HG02759 (cell line): ENCODE results near the gene SLC5A12.
A peak's percentile ranks its signal among the peaks of the same experiment; 100 is the strongest.

Source experiments
- ATAC-seq: cut with Tn5 transposase; IDR thresholded peaks from one replicate; pipeline ENCODE4 v1.9.1; 2021; ENCODE audit warnings: mild to moderate bottlenecking, moderate library complexity; ENCODE audit not compliant: unreplicated experiment

SLC5A12 gene, protein sequence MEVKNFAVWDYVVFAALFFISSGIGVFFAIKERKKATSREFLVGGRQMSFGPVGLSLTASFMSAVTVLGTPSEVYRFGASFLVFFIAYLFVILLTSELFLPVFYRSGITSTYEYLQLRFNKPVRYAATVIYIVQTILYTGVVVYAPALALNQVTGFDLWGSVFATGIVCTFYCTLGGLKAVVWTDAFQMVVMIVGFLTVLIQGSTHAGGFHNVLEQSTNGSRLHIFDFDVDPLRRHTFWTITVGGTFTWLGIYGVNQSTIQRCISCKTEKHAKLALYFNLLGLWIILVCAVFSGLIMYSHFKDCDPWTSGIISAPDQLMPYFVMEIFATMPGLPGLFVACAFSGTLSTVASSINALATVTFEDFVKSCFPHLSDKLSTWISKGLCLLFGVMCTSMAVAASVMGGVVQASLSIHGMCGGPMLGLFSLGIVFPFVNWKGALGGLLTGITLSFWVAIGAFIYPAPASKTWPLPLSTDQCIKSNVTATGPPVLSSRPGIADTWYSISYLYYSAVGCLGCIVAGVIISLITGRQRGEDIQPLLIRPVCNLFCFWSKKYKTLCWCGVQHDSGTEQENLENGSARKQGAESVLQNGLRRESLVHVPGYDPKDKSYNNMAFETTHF

DNA sequence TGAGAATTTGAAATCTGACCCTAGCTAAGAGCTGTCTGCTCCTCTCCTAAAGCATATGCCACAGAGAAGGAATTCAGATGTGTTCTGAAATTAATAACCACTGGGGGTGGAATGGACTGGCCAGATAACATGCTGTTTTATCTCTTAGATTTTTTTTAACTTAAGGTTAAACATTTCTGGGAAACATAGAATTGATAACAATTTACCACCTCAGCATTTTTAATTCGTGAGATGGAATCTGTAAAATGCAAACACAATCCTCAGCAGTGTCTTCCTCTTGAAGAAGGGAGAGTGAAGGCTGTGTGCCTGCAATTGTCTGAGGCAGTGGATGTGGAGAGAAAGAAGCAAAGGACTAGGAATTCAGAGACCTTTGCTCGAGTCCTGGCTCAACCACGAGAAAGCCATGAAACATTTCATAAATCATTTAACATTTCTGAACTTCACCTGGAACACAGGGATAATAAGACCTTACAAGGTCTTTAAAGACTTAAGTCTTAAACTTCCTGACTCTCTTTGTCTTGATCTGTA lies at the start of gene SLC5A12:
TSS of gene SLC5A12 (minus strand) at position 113 of the 528 bp plus-strand sequence. CDS start 346 bp downstream, outside the sequence.
- ATAC-seq = no peak

DNA sequence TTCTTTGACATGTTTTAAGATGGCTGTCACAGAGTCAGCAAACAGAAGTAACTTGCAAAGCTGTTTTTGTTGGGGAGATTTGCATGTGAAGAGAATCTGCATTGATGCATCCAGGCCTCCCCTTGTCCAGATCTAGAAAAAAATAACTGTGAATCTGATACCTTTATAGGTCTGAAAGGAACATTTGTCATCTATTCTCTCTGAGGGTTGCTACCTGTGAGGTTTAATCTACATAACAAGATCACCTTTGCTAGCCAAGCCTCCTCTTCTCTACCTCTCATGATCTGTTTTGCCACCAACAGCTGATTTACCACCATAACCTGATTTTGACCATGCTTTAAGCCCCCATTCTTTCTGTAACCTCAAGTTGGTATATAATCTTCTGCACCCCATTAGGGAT lies 47.2 kb upstream of the SLC5A12 start:
- no peak for ATAC-seq

DNA sequence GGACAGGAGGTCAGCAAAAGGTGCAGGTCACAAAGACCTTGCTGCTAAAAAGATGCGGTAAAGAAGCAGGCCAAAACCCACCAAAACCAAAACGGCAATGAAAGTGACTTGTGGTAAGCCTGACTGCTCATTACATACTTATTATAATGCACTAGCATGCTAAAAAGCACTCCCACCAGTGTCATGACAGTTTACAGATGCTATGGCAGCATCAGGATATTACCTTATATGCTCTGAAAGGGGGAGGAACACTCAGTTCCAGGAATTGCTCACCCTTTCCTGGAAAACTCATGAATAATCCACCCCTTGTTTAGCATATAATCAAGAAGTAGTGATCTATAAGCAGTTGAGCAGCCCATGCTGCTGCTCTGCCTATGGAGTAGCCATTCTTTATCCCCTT lies 45.2 kb upstream of the SLC5A12 start:
- ATAC-seq = no peak

DNA sequence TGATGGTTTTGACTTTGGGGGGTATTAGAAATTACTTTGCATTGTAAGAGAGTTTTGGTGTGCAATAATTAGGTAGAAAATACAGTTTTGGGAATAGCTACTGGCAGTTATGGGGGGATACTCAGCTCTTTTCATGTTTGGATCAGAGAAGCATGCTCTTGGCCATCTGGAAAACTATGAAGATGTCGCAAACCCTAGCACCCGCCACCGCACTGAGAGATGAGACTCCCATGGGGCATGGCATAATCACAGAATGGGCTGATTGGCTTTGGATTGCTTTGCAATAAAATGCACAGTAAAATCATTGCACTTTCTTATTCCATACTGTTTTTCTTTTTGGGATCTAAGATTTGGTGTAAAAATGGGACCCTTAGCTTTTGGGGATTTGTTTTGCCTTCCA lies 43.5 kb upstream of the SLC5A12 start:
- ATAC-seq = no peak

DNA sequence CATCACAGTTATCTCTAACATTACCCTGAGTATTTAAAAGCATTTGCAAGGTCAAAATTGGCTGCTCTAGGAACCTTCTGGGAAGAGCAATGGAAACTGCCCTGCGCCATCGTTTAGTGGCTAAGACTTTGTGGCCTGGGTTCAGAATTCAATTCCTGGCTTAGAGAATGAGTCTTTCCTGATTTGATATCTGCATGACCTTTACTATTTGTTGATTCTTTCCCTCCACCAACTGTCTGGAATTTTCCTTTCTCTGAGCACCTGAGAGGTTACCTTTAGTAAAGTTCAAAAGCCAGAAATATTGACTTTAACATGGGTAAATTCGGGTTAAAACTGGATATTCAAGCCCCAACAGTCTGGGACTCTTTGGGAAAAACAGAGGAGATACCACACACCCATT lies 43.0 kb upstream of the SLC5A12 start:
- ATAC-seq = no peak

DNA sequence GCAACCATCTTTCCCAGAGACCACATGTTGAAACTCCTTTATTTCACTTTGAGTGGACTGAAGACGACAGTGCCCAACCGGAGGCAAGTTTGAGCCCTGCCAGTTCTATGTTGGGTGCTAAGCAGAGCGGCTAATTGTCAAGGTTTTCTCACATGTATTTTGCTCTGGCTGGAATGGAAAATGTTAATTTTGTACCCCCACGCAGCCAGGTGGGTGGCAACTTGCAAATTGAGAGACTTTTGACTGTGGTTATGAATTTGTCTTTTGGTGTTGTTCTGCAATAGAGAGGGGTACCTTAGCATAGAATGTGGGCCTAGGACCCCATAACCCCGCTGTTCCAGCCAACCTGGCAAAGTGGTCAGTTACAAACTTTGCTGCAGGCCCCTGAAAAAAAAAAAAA lies 42.5 kb upstream of the SLC5A12 start:
- ATAC-seq = no peak

DNA sequence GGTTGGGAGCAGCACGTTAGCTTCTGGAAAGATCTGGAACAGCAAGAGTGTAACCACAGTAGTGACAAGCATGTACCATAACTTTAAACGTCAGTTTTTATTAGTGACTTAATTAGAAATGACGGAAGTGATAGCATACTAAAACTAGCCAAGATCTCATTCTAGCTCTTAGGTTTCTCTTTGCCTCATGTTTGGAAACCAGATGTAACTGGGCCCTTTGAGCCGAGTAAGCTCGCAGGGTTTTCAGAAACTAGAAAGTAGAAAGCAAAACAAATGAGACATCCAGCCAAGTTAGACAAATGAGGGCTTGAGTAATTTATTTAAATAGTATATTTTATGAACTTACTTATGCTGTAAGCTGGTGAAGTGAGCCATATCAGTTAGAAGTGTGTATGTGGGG lies 40.2 kb upstream of the SLC5A12 start:
- no peak for ATAC-seq

DNA sequence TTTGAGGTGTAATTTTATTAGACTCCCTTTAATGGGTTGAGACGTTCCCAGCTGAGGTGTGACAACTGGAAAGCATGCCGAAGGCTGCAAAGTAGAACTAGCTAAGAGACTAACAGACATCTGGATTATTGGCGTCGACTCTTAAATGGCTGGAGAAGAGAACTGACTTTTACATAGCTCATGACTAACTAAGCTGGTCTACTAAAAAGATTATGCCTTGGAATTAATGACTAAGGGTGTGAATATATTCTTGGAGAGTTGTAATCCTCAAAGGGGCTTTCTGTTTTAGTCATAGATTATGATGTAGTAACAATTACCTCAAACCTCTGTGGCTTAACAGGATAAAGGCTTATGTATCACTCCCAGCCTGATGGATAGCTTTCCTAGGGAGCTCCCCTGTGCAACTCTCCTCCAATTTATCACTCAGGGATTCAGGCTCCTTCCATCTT lies 39.5 kb upstream of the SLC5A12 start:
- ATAC-seq = no peak

DNA sequence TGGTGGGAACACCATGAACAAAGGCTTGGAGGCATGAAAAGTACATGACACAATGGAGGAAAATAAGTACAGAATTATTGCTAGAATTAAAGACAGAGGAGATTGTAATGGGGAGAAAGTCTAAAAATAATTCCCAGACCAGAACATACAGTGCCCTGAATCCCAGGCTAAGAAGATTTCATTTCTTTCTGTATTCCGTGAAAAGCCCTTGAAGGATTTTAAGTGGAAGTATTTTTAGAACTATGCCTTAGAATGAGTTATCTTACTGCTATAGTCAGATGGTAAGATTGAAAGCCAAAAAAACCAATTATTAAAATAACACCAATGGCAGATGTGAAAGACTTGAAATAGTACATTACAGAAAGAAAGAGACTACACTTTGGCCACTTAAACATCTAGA lies 36.1 kb upstream of the SLC5A12 start:
- no peak for ATAC-seq

DNA sequence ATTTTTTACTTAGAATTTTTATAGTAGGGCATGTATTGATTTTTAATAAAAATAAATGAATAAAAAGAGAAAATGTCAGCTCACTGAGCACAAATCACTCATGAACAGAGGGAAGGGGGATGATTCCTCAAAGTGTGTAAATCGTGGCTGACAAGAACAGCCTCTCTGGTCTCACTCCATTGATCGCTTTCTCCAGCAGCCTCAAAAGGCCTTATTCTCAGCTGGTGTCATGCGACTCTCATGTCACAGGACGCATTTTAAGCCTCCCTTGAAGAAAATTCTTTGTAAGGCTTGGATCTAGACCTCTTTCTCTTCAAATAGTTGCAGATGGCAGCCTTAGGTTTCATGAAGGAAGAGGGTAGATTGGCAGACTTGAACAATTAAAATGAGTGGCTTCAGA lies 33.9 kb upstream of the SLC5A12 start:
- ATAC-seq = no peak

DNA sequence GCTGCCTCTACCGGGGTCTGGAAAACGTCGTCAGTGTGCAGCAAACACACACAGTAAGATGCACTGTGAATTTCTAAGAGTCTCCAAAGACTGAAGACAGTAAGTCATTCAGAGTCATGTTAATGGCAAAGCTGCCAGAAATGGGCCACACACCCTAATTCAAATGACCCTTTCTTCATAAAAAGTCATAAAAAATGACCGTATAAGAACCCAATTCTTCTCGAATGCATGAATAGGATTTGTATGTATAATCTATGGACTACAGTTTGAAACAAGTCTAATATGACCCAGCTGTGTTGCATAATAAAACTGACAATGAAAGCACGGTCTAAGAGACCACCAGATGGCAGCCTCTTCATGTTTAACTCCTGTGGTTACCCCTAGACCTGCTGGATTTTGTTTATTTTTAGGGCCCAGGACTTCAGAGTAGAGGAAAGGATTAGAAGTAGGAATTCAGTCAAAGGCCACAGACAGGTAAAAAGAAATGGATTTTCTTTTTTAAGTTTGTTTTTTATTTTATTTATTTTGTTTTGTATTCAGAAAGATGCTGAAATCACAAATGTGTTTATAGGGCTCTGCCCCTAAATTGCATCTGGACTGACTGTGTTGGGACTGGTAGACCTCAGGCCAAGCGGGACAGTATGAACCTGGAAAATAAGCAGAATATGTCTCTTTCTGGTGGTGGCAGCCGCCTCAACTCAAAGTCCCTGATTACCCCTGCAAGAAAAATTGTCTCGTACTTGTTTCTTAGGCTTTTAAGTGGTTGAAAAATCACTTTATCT lies 32.1 kb upstream of the SLC5A12 start:
- peak; percentile 66 for ATAC-seq

DNA sequence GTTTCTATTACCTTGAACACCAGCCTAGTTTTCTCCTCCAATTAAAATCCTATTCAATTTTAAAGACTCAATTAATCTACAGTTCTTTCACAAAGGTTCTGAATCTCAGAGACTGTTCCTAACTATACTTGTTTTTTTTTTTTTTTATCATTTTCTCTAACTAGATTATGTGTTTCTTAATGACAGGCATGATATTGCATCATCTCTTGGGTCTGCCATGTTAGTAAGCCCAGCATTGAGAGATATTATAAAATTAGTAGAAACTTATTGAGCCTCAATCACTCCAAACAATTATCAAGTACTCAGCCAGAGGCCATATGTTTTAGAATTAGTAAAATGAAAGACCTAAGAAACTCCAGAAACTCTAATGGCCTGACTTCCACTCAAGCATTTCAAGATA lies 28.1 kb upstream of the SLC5A12 start:
- no peak for ATAC-seq

DNA sequence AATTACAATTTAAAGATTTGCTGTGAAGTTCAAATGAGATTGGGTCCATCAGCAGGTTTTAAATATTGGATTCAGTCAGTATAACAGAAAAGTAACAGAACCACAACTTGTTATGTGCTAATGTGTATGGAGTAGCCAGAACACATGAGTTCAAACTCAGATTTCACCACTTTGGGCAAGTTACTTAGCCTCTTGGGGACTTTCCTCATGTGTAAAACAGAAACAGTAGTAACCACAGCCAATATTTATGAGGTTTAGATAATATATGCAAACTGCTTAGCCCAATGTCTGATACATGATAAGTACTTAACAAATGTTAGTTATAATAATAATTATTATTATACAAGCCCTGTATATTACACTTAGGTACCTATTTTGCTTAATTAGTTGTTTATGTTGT lies 21.8 kb upstream of the SLC5A12 start:
- peak; percentile 92 for ATAC-seq

DNA sequence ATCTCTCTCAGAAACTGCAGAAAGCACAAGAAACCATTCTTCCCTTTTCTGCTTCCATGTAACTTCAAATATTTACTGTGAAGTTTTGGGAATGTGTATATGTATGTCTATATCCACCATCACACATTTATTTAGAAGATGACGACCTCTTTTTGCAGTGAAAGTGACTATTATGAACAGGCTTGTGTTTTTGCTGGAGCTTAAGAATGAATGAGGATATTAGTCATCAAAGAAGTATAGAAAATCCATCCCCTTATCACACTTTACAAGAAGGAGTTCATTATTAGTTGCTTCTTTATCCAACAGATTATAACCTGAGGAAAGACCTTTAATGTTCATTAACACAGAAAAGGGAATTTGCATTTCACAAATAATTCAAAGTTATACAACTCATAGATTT lies 21.1 kb upstream of the SLC5A12 start:
- no peak for ATAC-seq

DNA sequence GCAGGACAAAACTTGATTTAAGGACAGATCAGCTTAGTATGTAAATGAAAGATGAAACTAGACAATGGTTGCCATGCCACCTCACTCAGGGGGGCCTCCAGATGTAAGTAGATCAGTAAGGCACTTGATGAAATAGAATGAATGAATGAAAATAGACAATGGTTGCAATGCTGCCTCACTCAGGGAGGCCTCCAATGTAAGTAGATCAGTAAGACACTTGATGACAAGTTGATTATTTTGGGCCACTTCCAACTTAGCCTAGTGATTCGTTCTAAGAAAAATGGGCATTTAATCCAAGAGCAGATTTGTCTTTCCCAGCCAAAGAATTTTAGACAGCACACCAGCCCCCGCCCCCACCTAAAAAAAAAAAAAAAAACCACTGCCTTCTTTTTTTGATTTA lies 19.2 kb upstream of the SLC5A12 start:
- ATAC-seq = no peak

DNA sequence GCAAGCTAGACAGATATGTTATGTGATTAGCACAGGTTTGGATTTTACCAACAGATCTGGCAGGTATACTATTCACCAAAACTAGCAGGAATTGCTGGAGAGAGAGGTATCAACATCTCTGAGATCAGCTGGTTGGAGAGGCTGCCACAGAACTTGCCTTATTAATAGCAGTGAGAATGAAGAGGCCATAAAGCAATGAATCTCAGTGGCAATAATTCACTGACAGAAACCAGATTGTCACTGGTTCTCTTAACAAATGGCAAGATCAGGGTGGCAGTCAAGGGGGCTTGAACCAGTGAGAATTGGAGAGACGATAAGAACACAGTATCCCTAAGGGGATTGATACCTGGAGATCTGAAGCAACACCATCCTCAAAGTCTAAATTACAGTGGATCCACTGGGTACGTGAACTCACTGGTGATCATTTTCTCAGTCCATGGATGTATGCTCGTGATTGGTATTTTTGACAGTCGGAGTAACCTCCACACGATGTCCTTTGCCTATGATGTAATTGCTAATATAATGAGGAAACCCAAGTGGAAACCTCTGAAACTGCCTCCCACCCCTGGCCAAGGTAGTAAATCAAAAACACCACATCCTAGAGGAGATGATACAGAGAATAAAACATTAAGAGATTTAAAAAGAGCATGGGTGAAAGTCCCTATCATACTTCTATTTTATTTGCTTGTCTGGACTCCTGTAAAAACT lies 17.7 kb upstream of the SLC5A12 start:
- no peak for ATAC-seq

DNA sequence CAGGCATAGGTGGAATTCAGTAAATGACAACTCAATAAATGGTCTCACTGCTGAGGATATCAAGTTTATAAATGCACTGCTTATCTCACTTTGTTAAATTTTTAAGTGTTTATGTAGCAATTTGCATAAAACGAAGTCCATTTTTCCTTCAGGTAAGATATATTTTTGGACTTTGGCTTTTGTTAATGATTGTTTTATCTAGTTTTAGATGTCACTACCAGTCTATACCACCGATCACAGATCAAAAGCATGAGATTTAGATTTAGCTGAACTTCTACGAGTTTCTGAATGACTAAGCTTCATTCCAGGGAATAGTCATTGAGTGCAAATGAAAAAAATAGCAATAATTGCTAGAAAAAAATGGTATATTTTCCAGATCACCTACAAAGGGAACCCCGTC lies 12.8 kb upstream of the SLC5A12 start:
- ATAC-seq = no peak

DNA sequence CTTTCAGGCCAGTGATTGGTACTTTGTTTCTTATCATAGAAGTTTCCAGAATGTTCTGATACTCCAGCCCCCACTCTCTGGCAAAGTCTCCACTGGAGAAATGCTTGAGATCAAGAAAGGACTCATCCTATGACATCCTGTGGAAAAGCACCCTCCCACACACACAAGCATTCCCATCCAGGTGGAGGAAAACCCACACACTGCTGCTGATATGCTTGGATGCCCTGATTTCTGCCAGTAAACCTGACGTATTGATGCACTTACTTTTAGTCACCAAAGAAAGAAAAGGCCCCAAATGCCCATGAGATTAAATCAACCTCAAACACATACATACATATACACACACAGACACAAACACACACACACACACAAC lies 9.2 kb upstream of the SLC5A12 start:
- ATAC-seq = no peak

DNA sequence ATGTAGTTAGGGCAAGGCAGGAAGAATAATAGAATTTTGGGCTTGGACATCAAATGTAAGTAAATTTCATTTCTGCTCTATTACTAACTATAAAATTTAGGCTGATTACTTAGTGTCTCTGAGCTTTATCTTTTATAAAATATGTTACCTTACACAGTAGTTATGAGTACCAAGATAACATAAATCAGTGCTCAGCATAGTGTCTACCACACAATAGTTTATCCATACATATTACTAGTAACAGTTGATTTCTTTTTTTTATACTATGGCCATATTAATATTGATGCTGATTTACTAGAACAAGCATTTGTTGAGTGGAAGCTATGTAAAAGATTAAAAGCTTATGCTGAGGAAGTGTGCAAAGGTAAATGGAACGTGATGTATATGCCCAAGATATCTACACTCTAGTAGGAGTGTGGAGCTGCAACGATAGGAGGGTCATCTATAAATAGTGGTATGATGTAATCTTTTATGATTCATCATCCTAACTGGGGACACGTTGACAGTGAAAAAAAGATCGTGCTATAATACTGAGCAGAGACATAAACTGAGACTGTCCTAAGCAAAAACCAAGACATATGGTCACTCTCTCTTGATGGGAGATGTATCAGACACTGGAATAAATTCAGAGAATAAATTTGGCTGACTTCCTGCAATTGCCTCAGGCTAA lies 8.7 kb upstream of the SLC5A12 start:
- ATAC-seq = no peak

DNA sequence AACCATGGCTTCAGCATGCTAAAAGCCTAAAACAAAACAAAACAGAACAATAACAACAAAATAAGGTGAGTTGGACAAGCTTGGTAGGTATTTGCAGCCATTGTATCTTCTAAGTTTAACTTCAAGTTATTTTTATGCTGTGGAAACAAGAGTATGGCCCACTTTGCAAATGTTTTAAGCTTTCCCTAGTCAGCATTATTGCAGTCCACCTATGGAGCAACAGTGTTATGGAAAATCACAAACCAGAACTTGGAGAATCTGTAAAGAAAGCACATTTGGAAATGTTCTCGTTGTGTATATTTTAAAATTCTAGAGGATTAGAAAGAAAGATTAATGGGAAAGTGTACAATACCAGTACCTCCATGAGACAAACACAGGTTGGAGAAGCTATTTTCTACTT lies 7.4 kb upstream of the SLC5A12 start:
- no peak for ATAC-seq
